B cell (primary cell): ENCODE results near the gene ZNRD2. TPM values are rescaled to one million over a fixed set of nuclear protein-coding genes. Genes with fewer than 3 reads are reported as not detected.

Source experiments
- ATAC-seq: fragments of 200-7000 bp; cut with Tn5 transposase; one replicate; pipeline ENCODE4 v1.10.0; 2021; ENCODE audit warnings: low read depth, mild to moderate bottlenecking, moderate number of reproducible peaks, moderate library complexity
- CTCF ChIA-PET: fragments of 350-600 bp; sonication (Branson Sonifier 250); formaldehyde crosslinking; loops from one replicate; lab custom pipeline; 2021; ENCODE audit warnings: antibody characterized with exemption, inconsistent platforms; lab: Charles Lee
- POLR2A ChIA-PET: fragments of 350-600 bp; sonication (Branson Sonifier 250); formaldehyde crosslinking; loops from one replicate; lab custom pipeline; 2021; ENCODE audit warnings: antibody characterized with exemption; lab: Charles Lee
- DNase-seq: peaks from one replicate; pipeline ENCODE4 v3.0.0; 2013
- H2AFZ ChIP-seq: 2 replicates; pipeline ENCODE4 v1.6.1; 2012; ENCODE audit warnings: mild to moderate bottlenecking, low read depth, low read length; ENCODE audit not compliant: insufficient read depth, poor library complexity, severe bottlenecking
- H3K27ac ChIP-seq, 2 donors: 1 replicate in 1 of 2; 2 replicates in 1 of 2; pipeline ENCODE4 v1.5.1; 2012 to 2013; ENCODE audit warnings: low read length in 2 of 2, mild to moderate bottlenecking in 2 of 2, moderate library complexity in 1 of 2
- H3K27me3 ChIP-seq, 4 experiments: fragments of 200-600 bp in 1 of 4; sonication (generic) in 1 of 4; replicated peaks in 1 of 4; 1 replicate in 2 of 4; 2 replicates in 2 of 4; pipeline versions ENCODE4 v1.6.1 to v1.7.0; 2013 to 2016; ENCODE audit warnings: low read length in 3 of 4, mild to moderate bottlenecking in 2 of 4, mixed read lengths in 1 of 4, moderate library complexity in 1 of 4; ENCODE audit not compliant: insufficient read depth in 4 of 4, control insufficient read depth in 3 of 4; ENCODE audit errors: control extremely low read depth in 1 of 4
- H3K36me3 ChIP-seq, 2 experiments: replicated peaks in 1 of 2; 1 replicate in 1 of 2; 2 replicates in 1 of 2; pipeline versions ENCODE4 v1.6.1 to v1.7.1; 2013; ENCODE audit warnings: low read length in 1 of 2; ENCODE audit not compliant: insufficient read depth in 2 of 2, control insufficient read depth in 1 of 2; ENCODE audit errors: control extremely low read depth in 1 of 2, extremely low read depth in 1 of 2
- H3K4me1 ChIP-seq, 2 donors: fragments of 200-600 bp in 1 of 2; sonication (generic) in 1 of 2; 1 replicate in 1 of 2; 2 replicates in 1 of 2; pipeline versions ENCODE4 v1.5.1 to v1.6.1; 2013 to 2017; ENCODE audit warnings: low read length in 2 of 2; ENCODE audit not compliant: control insufficient read depth in 2 of 2, insufficient read depth in 2 of 2
- H3K4me2 ChIP-seq: replicated peaks from 2 replicates; pipeline ENCODE3; 2012; ENCODE audit warnings: mild to moderate bottlenecking, low read depth, low read length; ENCODE audit not compliant: poor library complexity, severe bottlenecking
- H3K4me3 ChIP-seq, 5 experiments: fragments of 200-600 bp in 1 of 5; sonication (generic) in 1 of 5; 1 replicate in 3 of 5; 2 replicates in 2 of 5; pipeline versions ENCODE4 v1.5.1 to v1.7.0; 2011 to 2016; ENCODE audit warnings: low read length in 4 of 5, mild to moderate bottlenecking in 4 of 5, low read depth in 2 of 5, control low read depth in 1 of 5, moderate library complexity in 1 of 5; ENCODE audit not compliant: insufficient read depth in 1 of 5; ENCODE audit errors: control extremely low read depth in 1 of 5, extremely low read depth in 1 of 5
- H3K79me2 ChIP-seq: fragments of 200-600 bp; sonication (generic); one replicate; pipeline ENCODE4 v1.6.0; 2016; ENCODE audit warnings: low read length; ENCODE audit not compliant: control insufficient read depth, insufficient read depth
- H3K9ac ChIP-seq: fragments of 200-600 bp; sonication (generic); 2 replicates; pipeline ENCODE4 v1.6.1; 2017; ENCODE audit warnings: mild to moderate bottlenecking, low read length, moderate library complexity
- H3K9me3 ChIP-seq, 3 donors: one replicate each; pipeline versions ENCODE4 v1.6.1 to v1.7.1; 2013; ENCODE audit warnings: low read length in 2 of 3; ENCODE audit not compliant: control insufficient read depth in 2 of 3, insufficient read depth in 1 of 3; ENCODE audit errors: control extremely low read depth in 1 of 3
- H4K20me1 ChIP-seq: 2 replicates; pipeline ENCODE4 v1.6.0; 2012; ENCODE audit warnings: mild to moderate bottlenecking, low read length; ENCODE audit not compliant: insufficient read depth, control insufficient read depth, poor library complexity, severe bottlenecking
- H3K27ac Mint-ChIP-seq: one replicate; pipeline ENCODE4 v1.8.0; 2021; ENCODE audit warnings: mixed read lengths
- H3K27me3 Mint-ChIP-seq: one replicate; pipeline ENCODE4 v1.8.0; 2021; ENCODE audit warnings: mixed read lengths
- H3K4me1 Mint-ChIP-seq: one replicate; pipeline ENCODE4 v1.8.0; 2021; ENCODE audit warnings: mixed read lengths
- H3K4me3 Mint-ChIP-seq: one replicate; pipeline ENCODE4 v1.8.0; 2021; ENCODE audit warnings: mixed read lengths
- H3K9me3 Mint-ChIP-seq: one replicate; pipeline ENCODE4 v1.8.0; 2022; ENCODE audit warnings: mixed read lengths; ENCODE audit not compliant: insufficient read depth
- CTCF ChIP-seq: fragments of 200-600 bp; IDR thresholded peaks from one replicate; pipeline ENCODE4 v1.8.0; 2022; ENCODE audit warnings: antibody characterized with exemption, mild to moderate bottlenecking
- EZH2 ChIP-seq: IDR thresholded peaks from 2 replicates; pipeline ENCODE4 v1.6.1; 2012; ENCODE audit warnings: borderline replicate concordance, low read depth, mild to moderate bottlenecking, moderate library complexity, low read length; ENCODE audit not compliant: insufficient read depth, poor library complexity, severe bottlenecking
- WGBS: methylation state at CpG from one replicate; pipeline ENCODE4 v1.1.5; 2013; ENCODE audit warnings: missing lambda C conversion rate; ENCODE audit not compliant: insufficient coverage; 5-methylcytosine and 5-hydroxymethylcytosine counted together
- intact Hi-C: fragments of 100-400 bp; cut with micrococcal nuclease; formaldehyde crosslinking; loops from one replicate; pipeline ENCODE4 v1.10.0; 2022
- polyA plus RNA-seq: library from polyadenylated mRNA; depleted of rRNA; stranded (reverse); fragments of >200 nt; gene quantifications from 2 replicates; pipeline ENCODE4 v1.2.3, GENCODE V29; 2012
- total RNA-seq, 2 donors: library from RNA; stranded (reverse); fragments of 120-200 nt in 1 of 2; gene quantifications; 1 replicate in 1 of 2; 2 replicates in 1 of 2; pipeline versions ENCODE4 v1.2.3 to v1.2.4, GENCODE V29; 2013 to 2022

Gene ZNRD2
- total and polyA plus RNA-seq, 2 donors (not counting 1 experiment from before 2014, with no cell fraction given) = 22.1 to 112 TPM

GRCh38 chr11:65606876-65607613, 36.8 kb downstream of the ZNRD2 start:
- POLR2A ChIA-PET = no interaction called here
- no peak overlapping the region for H3K27ac ChIP-seq
- peaks cover 42% of the 10 kb centered on the region for H3K4me1 Mint-ChIP-seq
- peaks cover 38% of the 10 kb centered on the region for H4K20me1 ChIP-seq
- H3K9ac ChIP-seq = no peak overlapping the region
- TF ChIP-seq CTCF = no peak
- no peak for TF ChIP-seq EZH2
- H3K36me3 ChIP-seq = peaks cover 1 to 69% of the 10 kb centered on the region in 2 experiments
- intact Hi-C loops = no loop called here
- H3K27me3 Mint-ChIP-seq = no peaks in the 10 kb centered on the region
- H3K9me3 ChIP-seq = peaks cover 0 to 14% (median 0%) of the 10 kb centered on the region in 3 donors
- peak; percentile 40 for ATAC-seq
- H3K27ac Mint-ChIP-seq = no peak overlapping the region
- no peak for DNase-seq
- H3K4me1 ChIP-seq = peaks cover 29 to 30% of the 10 kb centered on the region in 2 donors
- CTCF ChIA-PET = interaction anchor here (1.2 kb wide), 1 partner anchor 13 kb away, joined by 5 read pairs; no protein-coding TSS in a partner anchor
- H2AFZ ChIP-seq = no peak overlapping the region
- WGBS = 96% methylated on average over 66 of the region's 67 CpGs
- H3K4me2 ChIP-seq = no peak overlapping the region
- H3K4me3 Mint-ChIP-seq = no peak overlapping the region
- no peaks in the 10 kb centered on the region for H3K27me3 ChIP-seq
- H3K4me3 ChIP-seq = no peak overlapping the region
- H3K79me2 ChIP-seq = peaks cover 24% of the 10 kb centered on the region
- H3K9me3 Mint-ChIP-seq = no peaks in the 10 kb centered on the region
